ENCODE measurements around the gene ATG16L1.

- TF ChIP-seq CTCF (optimal IDR thresholded peaks at IDR 0.05 in 1 of 3, IDR thresholded peaks at IDR 0.05 in 1 of 3, conservative IDR thresholded peaks at IDR 0.05 in 1 of 3; ENCODE audit: extremely low read depth in 1 of 3, insufficient read depth in 2 of 3, low read length in 3 of 3) (no peak), EZH2 (IDR thresholded peaks at IDR 0.05; ENCODE audit: low read length) (no peak)
These were observed 38.8 kb downstream of the ATG16L1 start for GRCh38 chr2:233290051-233290845.

Measured in keratinocyte (primary cell).